GM19452 (cell line): ENCODE results near the gene PWWP2B.

Source experiments
- ATAC-seq: cut with Tn5 transposase; IDR thresholded peaks from one replicate; pipeline ENCODE4 v1.9.1; 2021; ENCODE audit not compliant: unreplicated experiment

Gene PWWP2B

GRCh38 chr10:132455986-132456847 lies 59.2 kb downstream of the PWWP2B start:
- ATAC-seq: no peak

GRCh38 chr10:132456881-132457280 lies 59.9 kb downstream of the PWWP2B start:
- ATAC-seq: no peak

- no peak for ATAC-seq
These were observed 60.5 kb downstream of the PWWP2B start for GRCh38 chr10:132457328-132458070.

GRCh38 chr10:132458071-132458585 lies 61.1 kb downstream of the PWWP2B start:
- ATAC-seq: no peak

- no peak for ATAC-seq
These were observed 61.7 kb downstream of the PWWP2B start for GRCh38 chr10:132458586-132459300.

- ATAC-seq: no peak
These were observed 62.5 kb downstream of the PWWP2B start for GRCh38 chr10:132459301-132460003.

GRCh38 chr10:132460071-132460470 lies 63.1 kb downstream of the PWWP2B start:
- no peak for ATAC-seq

- no peak for ATAC-seq
These were observed 63.7 kb downstream of the PWWP2B start for GRCh38 chr10:132460691-132461090.

- ATAC-seq: no peak
These were observed 64.2 kb downstream of the PWWP2B start for GRCh38 chr10:132461103-132461682.

GRCh38 chr10:132461683-132462231 lies 64.8 kb downstream of the PWWP2B start:
- ATAC-seq: no peak

- no peak for ATAC-seq
These were observed 65.7 kb downstream of the PWWP2B start for GRCh38 chr10:132462463-132463332.

- ATAC-seq: no peak
These were observed 66.6 kb downstream of the PWWP2B start for GRCh38 chr10:132463333-132464255.

- ATAC-seq: no peak
These were observed 67.5 kb downstream of the PWWP2B start for GRCh38 chr10:132464256-132465192.

- ATAC-seq: no peak
These were observed 68.3 kb downstream of the PWWP2B start for GRCh38 chr10:132465193-132465888.

- ATAC-seq: no peak
These were observed 69.0 kb downstream of the PWWP2B start for GRCh38 chr10:132465889-132466519.
